T-cell (primary cell): ENCODE results near the gene CDK18. TPM values are rescaled to one million over a fixed set of nuclear protein-coding genes. Genes with fewer than 3 reads are reported as not detected.

Experiments used
- ATAC-seq, 4 experiments: fragments of 200-7000 bp in 3 of 4; fragments of 150-1000 bp in 1 of 4; cut with Tn5 transposase; replicated peaks in 1 of 4; 1 replicate in 3 of 4; 2 replicates in 1 of 4; pipeline ENCODE4 v1.10.0; 2021; ENCODE audit warnings: moderate library complexity in 3 of 4, mild to moderate bottlenecking in 2 of 4, moderate number of reproducible peaks in 1 of 4
- CTCF ChIA-PET, 2 donors: fragments of 300-600 bp; sonication (Branson Sonifier 250); formaldehyde crosslinking; loops; one replicate each; lab custom pipeline; 2022; ENCODE audit warnings: antibody characterized with exemption in 2 of 2; lab: Charles Lee
- POLR2A ChIA-PET, 2 donors: fragments of 300-600 bp; sonication (Branson Sonifier 250); formaldehyde crosslinking; loops; one replicate each; lab custom pipeline; 2022; ENCODE audit warnings: antibody characterized with exemption in 2 of 2; lab: Charles Lee
- DNase-seq, 35 experiments: peaks; one replicate each; pipeline versions ENCODE4 v3.0.0 to v3.0.0-alpha.2; 2013 to 2023
- H3K27ac ChIP-seq: one replicate; pipeline ENCODE4 v1.5.1; 2013; ENCODE audit warnings: low read length
- H3K27me3 ChIP-seq, 2 experiments: replicated peaks in 1 of 2; 1 replicate in 1 of 2; 2 replicates in 1 of 2; pipeline versions ENCODE4 v1.6.1 to v1.7.0; 2013; ENCODE audit warnings: low read length in 1 of 2, mixed read lengths in 1 of 2; ENCODE audit not compliant: control insufficient read depth in 2 of 2, insufficient read depth in 2 of 2; ENCODE audit errors: extremely low read depth in 1 of 2
- H3K36me3 ChIP-seq, 2 donors: 1 replicate in 1 of 2; 2 replicates in 1 of 2; pipeline versions ENCODE4 v1.6.1 to v1.7.0; 2013; ENCODE audit warnings: low read length in 1 of 2; ENCODE audit not compliant: control insufficient read depth in 2 of 2, insufficient read depth in 1 of 2; ENCODE audit errors: extremely low read depth in 1 of 2
- H3K4me1 ChIP-seq, 2 experiments: 1 replicate in 1 of 2; 2 replicates in 1 of 2; pipeline versions ENCODE4 v1.6.1 to v1.7.0; 2013; ENCODE audit warnings: low read length in 2 of 2, mixed read lengths in 1 of 2; ENCODE audit not compliant: insufficient read depth in 2 of 2, control insufficient read depth in 1 of 2; ENCODE audit errors: extremely low read depth in 1 of 2
- H3K4me3 ChIP-seq, 2 donors: 1 replicate in 1 of 2; 2 replicates in 1 of 2; pipeline versions ENCODE4 v1.5.1 to v1.7.0; 2013; ENCODE audit warnings: mild to moderate bottlenecking in 2 of 2, low read length in 1 of 2, moderate library complexity in 1 of 2; ENCODE audit not compliant: control insufficient read depth in 1 of 2; ENCODE audit errors: extremely low read depth in 1 of 2
- H3K9me3 ChIP-seq: 2 replicates; pipeline ENCODE4 v1.7.0; 2013
- H3K27ac Mint-ChIP-seq, 2 donors: one replicate each; pipeline ENCODE4 v1.8.0; 2020 to 2021; ENCODE audit warnings: mild to moderate bottlenecking in 2 of 2, mixed read lengths in 2 of 2
- H3K27me3 Mint-ChIP-seq, 2 donors: one replicate each; pipeline ENCODE4 v1.8.0; 2021 to 2022; ENCODE audit warnings: mixed read lengths in 2 of 2
- H3K36me3 Mint-ChIP-seq: one replicate; pipeline ENCODE4 v1.8.0; 2021; ENCODE audit warnings: mixed read lengths
- H3K4me1 Mint-ChIP-seq, 3 donors: one replicate each; pipeline ENCODE4 v1.8.0; 2020 to 2022; ENCODE audit warnings: mixed read lengths in 3 of 3, mild to moderate bottlenecking in 1 of 3
- H3K4me3 Mint-ChIP-seq, 3 donors: one replicate each; pipeline ENCODE4 v1.8.0; 2020 to 2022; ENCODE audit warnings: mild to moderate bottlenecking in 3 of 3, mixed read lengths in 3 of 3, moderate library complexity in 3 of 3
- H3K9me3 Mint-ChIP-seq, 3 donors: one replicate each; pipeline ENCODE4 v1.8.0; 2020 to 2022; ENCODE audit warnings: mixed read lengths in 3 of 3
- WGBS: methylation state at CpG from one replicate; pipeline ENCODE4 v1.1.5; 2013; ENCODE audit warnings: missing lambda C conversion rate; ENCODE audit not compliant: insufficient coverage; 5-methylcytosine and 5-hydroxymethylcytosine counted together
- total RNA-seq, 35 experiments: library from RNA in 6 of 35; stranded (reverse) in 6 of 35; fragments of 120-200 nt in 1 of 35; gene quantifications; one replicate each; pipeline versions ENCODE4 v1.2.1 to v1.2.4 and lab custom pipeline; 2013 to 2026

CDK18 gene
- total RNA-seq, 5 donors from 2014 or later (not counting 1 experiment from before 2014, with no cell fraction given), result 1.7 to 4.6 (median 2.1) TPM

- ATAC-seq, result no peak
- Histone ChIP-seq H3K27me3 (peaks cover 0 to 32% of the 10 kb centered on the region in 2 experiments), H3K4me3 (no peak overlapping the region), H3K4me1 (no peaks in the 10 kb centered on the region), H3K9me3 (no peaks in the 10 kb centered on the region), H3K27ac (no peak overlapping the region), H3K36me3 (peaks cover 0 to 3% of the 10 kb centered on the region in 2 donors)
- DNase-seq, result no peak
- no peaks in the 10 kb centered on the region for H3K36me3 Mint-ChIP-seq
- CTCF ChIA-PET, result interaction anchor here in 1 of 2 donors (1.5 to 3.0 kb wide), 2 partner anchors 10 to 57 kb away, joined by 5 to 14 read pairs; no protein-coding TSS in a partner anchor
- POLR2A ChIA-PET, result no interaction called here
- H3K27ac Mint-ChIP-seq, result no peak overlapping the region
- 80% methylated on average over 7 of the region's 7 CpGs for WGBS
- peaks cover 13 to 36% of the 10 kb centered on the region in 2 donors for H3K27me3 Mint-ChIP-seq
- H3K4me3 Mint-ChIP-seq, result no peak overlapping the region
- H3K9me3 Mint-ChIP-seq, result no peaks in the 10 kb centered on the region
- H3K4me1 Mint-ChIP-seq, result peaks cover 1 to 11% (median 9%) of the 10 kb centered on the region in 3 donors
Measured at GRCh38 chr1:205534444-205534985, 30.0 kb downstream of the CDK18 start.

DNA sequence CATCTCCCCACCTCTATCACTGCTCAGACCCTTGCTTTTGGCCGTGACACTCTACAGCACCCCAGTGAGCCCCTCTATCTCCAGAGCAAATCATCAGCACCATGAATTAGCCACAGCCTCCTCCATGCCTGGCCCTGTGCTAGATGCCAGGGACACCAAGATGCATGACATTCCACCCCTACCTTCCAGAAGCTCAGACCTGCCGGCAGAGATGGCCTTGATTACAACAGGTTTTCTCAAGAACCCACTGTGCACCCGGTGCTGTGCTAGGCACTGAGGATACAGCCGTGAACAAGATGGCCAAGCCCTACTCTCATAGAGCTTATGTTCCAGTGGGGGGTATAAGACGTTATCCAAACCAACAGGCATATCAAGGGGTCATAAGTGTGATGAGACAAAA, 30.6 kb downstream of the CDK18 start:
- ChIA-PET POLR2A (no interaction called here), CTCF (interaction anchor here (0.6 to 3.0 kb wide), 3 partner anchors 11 to 123 kb away, joined by 3 to 14 read pairs (median 5); no protein-coding TSS in a partner anchor)
- Mint-ChIP-seq H3K27me3 (peaks cover 15 to 38% of the 10 kb centered on the region in 2 donors), H3K4me3 (no peak overlapping the region), H3K27ac (no peak overlapping the region), H3K4me1 (peaks cover 0 to 8% (median 8%) of the 10 kb centered on the region in 3 donors), H3K36me3 (no peaks in the 10 kb centered on the region), H3K9me3 (no peaks in the 10 kb centered on the region)
- Histone ChIP-seq H3K36me3 (peaks cover 0 to 3% of the 10 kb centered on the region in 2 donors), H3K27ac (no peak overlapping the region), H3K4me1 (no peaks in the 10 kb centered on the region), H3K4me3 (no peak overlapping the region), H3K27me3 (peaks cover 0 to 31% of the 10 kb centered on the region in 2 experiments), H3K9me3 (no peaks in the 10 kb centered on the region)
- ATAC-seq (no peak), DNase-seq (no peak)
- WGBS, result 76% methylated on average over 1 of the region's 5 CpGs

GRCh38 chr1:205535866-205536758, 31.6 kb downstream of the CDK18 start:
- H3K4me1 Mint-ChIP-seq, result peaks cover 0 to 8% (median 8%) of the 10 kb centered on the region in 3 donors
- no peak overlapping the region for H3K4me3 Mint-ChIP-seq
- peaks cover 15 to 37% of the 10 kb centered on the region in 2 donors for H3K27me3 Mint-ChIP-seq
- H3K27ac Mint-ChIP-seq, result peak overlapping the region in 1 of 2 donors; percentile 45
- WGBS, result 94% methylated on average over 9 of the region's 11 CpGs
- no peak for DNase-seq
- ChIA-PET CTCF (interaction anchor here (0.6 to 3.0 kb wide), 7 partner anchors 10 to 291 kb away, joined by 3 to 14 read pairs (median 3); no protein-coding TSS in a partner anchor), POLR2A (interaction anchor here in 1 of 2 donors (0.6 kb wide), 1 partner anchor 141 kb away, joined by 6 read pairs; no protein-coding TSS in a partner anchor)
- no peaks in the 10 kb centered on the region for H3K36me3 Mint-ChIP-seq
- Histone ChIP-seq H3K4me3 (no peak overlapping the region), H3K27me3 (peaks cover 0 to 38% of the 10 kb centered on the region in 2 experiments), H3K4me1 (no peaks in the 10 kb centered on the region), H3K9me3 (no peaks in the 10 kb centered on the region), H3K27ac (no peak overlapping the region), H3K36me3 (no peaks in the 10 kb centered on the region)
- no peak for ATAC-seq
- H3K9me3 Mint-ChIP-seq, result no peaks in the 10 kb centered on the region

DNA sequence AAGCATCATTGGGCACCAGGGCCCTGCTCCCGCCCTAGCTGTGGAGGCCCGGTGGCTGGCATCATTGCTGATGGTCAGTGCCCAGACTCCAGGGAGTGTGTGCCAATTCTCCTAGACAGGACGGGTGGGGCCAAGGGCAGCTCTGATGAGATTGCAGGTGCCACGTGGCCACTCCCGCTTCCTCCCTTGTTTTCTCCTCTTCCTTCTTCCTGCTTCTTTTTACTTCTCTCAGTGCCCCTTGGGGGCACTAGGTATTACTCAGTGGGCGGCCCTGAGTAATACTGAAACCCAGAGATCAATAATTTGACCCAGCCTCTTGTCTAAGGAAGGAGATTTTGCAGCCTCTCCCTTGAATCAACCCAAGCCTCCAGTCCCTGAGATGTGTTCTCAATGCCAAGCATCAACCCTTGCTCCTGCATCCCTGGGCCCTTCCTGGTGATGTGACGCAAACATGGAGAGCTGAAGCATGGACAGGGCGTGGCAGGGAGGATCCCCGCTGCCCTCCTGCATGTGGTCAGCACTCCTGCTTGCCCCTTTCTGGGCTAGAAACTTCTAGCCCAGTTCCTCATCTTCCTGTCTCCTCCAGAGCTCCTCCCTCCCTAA, 32.4 kb downstream of the CDK18 start:
- ChIA-PET POLR2A (no interaction called here), CTCF (interaction anchor here (0.5 to 0.7 kb wide), 4 partner anchors 8 to 957 kb away, joined by 3 to 6 read pairs (median 4); no protein-coding TSS in a partner anchor)
- ATAC-seq (peak in 1 of 4 experiments; percentile 29), DNase-seq (no peak)
- H3K4me3 ChIP-seq, result no peak overlapping the region
- Mint-ChIP-seq H3K4me3 (no peak overlapping the region), H3K4me1 (peaks cover 0 to 8% (median 8%) of the 10 kb centered on the region in 3 donors), H3K9me3 (no peaks in the 10 kb centered on the region), H3K36me3 (no peaks in the 10 kb centered on the region), H3K27me3 (peaks cover 21 to 41% of the 10 kb centered on the region in 2 donors), H3K27ac (peak overlapping the region in 1 of 2 donors; percentile 72)
- 43% methylated on average over 9 of the region's 9 CpGs for WGBS
- H3K9me3 ChIP-seq, result no peaks in the 10 kb centered on the region
- no peaks in the 10 kb centered on the region for H3K36me3 ChIP-seq
- H3K27me3 ChIP-seq, result peaks cover 0 to 45% of the 10 kb centered on the region in 2 experiments
- no peaks in the 10 kb centered on the region for H3K4me1 ChIP-seq
- H3K27ac ChIP-seq, result no peak overlapping the region

GRCh38 chr1:205537386-205538018, 33.0 kb downstream of the CDK18 start:
- H3K36me3 Mint-ChIP-seq, result no peaks in the 10 kb centered on the region
- Histone ChIP-seq H3K9me3 (no peaks in the 10 kb centered on the region), H3K27me3 (peaks cover 0 to 50% of the 10 kb centered on the region in 2 experiments), H3K27ac (no peak overlapping the region), H3K4me1 (no peaks in the 10 kb centered on the region), H3K4me3 (no peak overlapping the region), H3K36me3 (no peaks in the 10 kb centered on the region)
- no peak for ATAC-seq
- no peaks in the 10 kb centered on the region for H3K9me3 Mint-ChIP-seq
- ChIA-PET CTCF (interaction anchor here in 1 of 2 donors (0.5 to 0.7 kb wide), 5 partner anchors 9 to 957 kb away, joined by 3 to 5 read pairs (median 3); no protein-coding TSS in a partner anchor), POLR2A (no interaction called here)
- peak overlapping the region in 1 of 2 donors; percentile 72 for H3K27ac Mint-ChIP-seq
- 100% methylated on average over 4 of the region's 10 CpGs for WGBS
- no peak for DNase-seq
- peaks cover 25 to 46% of the 10 kb centered on the region in 2 donors for H3K27me3 Mint-ChIP-seq
- H3K4me1 Mint-ChIP-seq, result peaks cover 0 to 8% (median 8%) of the 10 kb centered on the region in 3 donors
- H3K4me3 Mint-ChIP-seq, result no peak overlapping the region
